Pericardium fibroblast (primary cell): ENCODE results near the gene ECEL1. TPM values are rescaled to one million over a fixed set of nuclear protein-coding genes. Genes with fewer than 3 reads are reported as not detected.

Source experiments
- total RNA-seq: library from RNA; depleted of rRNA; stranded (reverse); fragments of >200 nt; gene quantifications from 2 replicates; pipeline ENCODE4 v1.2.3, GENCODE V29; 2015

The ECEL1 gene, protein sequence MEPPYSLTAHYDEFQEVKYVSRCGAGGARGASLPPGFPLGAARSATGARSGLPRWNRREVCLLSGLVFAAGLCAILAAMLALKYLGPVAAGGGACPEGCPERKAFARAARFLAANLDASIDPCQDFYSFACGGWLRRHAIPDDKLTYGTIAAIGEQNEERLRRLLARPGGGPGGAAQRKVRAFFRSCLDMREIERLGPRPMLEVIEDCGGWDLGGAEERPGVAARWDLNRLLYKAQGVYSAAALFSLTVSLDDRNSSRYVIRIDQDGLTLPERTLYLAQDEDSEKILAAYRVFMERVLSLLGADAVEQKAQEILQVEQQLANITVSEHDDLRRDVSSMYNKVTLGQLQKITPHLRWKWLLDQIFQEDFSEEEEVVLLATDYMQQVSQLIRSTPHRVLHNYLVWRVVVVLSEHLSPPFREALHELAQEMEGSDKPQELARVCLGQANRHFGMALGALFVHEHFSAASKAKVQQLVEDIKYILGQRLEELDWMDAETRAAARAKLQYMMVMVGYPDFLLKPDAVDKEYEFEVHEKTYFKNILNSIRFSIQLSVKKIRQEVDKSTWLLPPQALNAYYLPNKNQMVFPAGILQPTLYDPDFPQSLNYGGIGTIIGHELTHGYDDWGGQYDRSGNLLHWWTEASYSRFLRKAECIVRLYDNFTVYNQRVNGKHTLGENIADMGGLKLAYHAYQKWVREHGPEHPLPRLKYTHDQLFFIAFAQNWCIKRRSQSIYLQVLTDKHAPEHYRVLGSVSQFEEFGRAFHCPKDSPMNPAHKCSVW
- total RNA-seq: not detected in 2 replicates

GRCh38 chr2:232487385-232488096, at the start of gene ECEL1:
ECEL1 (minus strand) TSS chr2:232487834; CDS start chr2:232486653, 1,181 bp downstream.

GRCh38 chr2:232525791-232526371, 38.2 kb upstream of the ECEL1 start, which contains the start of gene CHRND:
CHRND (plus strand) TSS chr2:232526160; CDS start chr2:232526216, 56 bp downstream.

DNA sequence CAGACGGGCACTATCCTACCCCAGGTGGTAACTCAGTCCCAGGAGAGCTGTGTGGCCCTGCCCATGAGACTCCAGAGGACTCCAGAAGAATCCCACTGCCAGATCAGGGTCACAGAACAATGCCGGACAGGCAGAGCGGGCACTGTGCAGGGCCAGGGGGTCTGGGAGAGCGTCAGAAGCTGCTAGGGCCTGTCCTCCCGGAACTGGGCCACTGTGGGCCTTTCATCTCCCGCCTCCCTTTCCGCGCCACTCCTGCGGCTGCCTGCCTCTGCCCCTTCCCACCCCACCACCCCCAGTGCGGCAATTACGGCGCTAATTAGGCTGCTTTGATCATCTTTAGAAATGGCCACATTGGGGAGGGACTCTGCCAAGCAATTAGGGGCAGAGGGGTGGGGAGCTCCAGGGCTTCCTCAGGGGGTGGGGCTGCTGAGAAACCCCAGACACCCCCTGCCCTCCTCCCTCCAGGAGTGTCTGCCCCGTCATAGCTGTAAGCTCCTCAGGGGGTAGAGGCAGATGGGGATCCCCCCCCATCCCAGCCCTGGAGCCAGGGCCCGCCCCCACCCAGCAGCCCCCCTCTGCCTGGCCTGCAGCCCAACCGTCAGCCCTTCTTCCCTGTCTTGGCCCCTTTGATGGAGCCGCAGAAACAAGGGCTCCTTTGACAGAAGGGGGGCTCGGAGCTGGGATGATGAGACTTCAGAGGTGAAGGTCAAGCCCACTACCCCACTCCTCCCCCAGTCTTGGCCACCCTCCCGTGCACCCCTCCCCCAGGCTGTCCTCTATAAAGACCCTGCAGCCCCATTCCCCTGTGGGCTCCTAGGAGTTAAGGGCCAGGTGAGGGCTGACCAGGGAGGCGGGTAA, 32.2 kb upstream of the ECEL1 start, which contains the start of gene PRSS56:
Gene PRSS56 (plus strand): TSS at position 808 of the 858 bp plus-strand sequence. CDS start 211 bp downstream, outside the sequence.

GRCh38 chr2:232455426-232456255, 32.0 kb downstream of the ECEL1 start, which contains the start of gene ALPI:
ALPI (plus strand) TSS chr2:232456153; CDS start chr2:232456200, 47 bp downstream.

Other genes with a start within 250 kb of the ECEL1 start
- gene ALPP, start 109.1 kb downstream of the ECEL1 start, total RNA-seq: not detected in 2 replicates
- gene ALPG, start 81.0 kb downstream of the ECEL1 start, total RNA-seq: not detected in 2 replicates
- not detected in 2 replicates for gene ALPI, start 31.7 kb downstream of the ECEL1 start, total RNA-seq
- not detected in 2 replicates for gene PRSS56, start 32.6 kb upstream of the ECEL1 start, total RNA-seq
- 0.26 TPM in 1 of 2 replicates, not detected in the other for gene CHRND, start 38.3 kb upstream of the ECEL1 start, total RNA-seq
- gene CHRNG, start 51.9 kb upstream of the ECEL1 start, total RNA-seq: 0.77 TPM in 1 of 2 replicates, not detected in the other
- 2.3 and 2.6 TPM in 2 replicates for gene TIGD1, start 62.7 kb upstream of the ECEL1 start, total RNA-seq
- gene EIF4E2, start 62.9 kb upstream of the ECEL1 start, total RNA-seq: 43.6 and 83.4 TPM in 2 replicates
- 0.26 and 1.1 TPM in 2 replicates for gene EFHD1, start 145.8 kb upstream of the ECEL1 start, total RNA-seq
- gene GIGYF2, start 209.5 kb upstream of the ECEL1 start, total RNA-seq: 27.7 and 44.5 TPM in 2 replicates